ENCODE measurements around the gene PLGRKT. TPM values are rescaled to one million over a fixed set of nuclear protein-coding genes. Genes with fewer than 3 reads are reported as not detected.
"Not testable (repeated sequence)": the region's sequence is repeated elsewhere in the genome, so short reads cannot be mapped to it uniquely, and the experiment has no call there.

PLGRKT gene
- total RNA-seq, 2 donors from 2014 or later, result 19.8 to 27.6 TPM

DNA sequence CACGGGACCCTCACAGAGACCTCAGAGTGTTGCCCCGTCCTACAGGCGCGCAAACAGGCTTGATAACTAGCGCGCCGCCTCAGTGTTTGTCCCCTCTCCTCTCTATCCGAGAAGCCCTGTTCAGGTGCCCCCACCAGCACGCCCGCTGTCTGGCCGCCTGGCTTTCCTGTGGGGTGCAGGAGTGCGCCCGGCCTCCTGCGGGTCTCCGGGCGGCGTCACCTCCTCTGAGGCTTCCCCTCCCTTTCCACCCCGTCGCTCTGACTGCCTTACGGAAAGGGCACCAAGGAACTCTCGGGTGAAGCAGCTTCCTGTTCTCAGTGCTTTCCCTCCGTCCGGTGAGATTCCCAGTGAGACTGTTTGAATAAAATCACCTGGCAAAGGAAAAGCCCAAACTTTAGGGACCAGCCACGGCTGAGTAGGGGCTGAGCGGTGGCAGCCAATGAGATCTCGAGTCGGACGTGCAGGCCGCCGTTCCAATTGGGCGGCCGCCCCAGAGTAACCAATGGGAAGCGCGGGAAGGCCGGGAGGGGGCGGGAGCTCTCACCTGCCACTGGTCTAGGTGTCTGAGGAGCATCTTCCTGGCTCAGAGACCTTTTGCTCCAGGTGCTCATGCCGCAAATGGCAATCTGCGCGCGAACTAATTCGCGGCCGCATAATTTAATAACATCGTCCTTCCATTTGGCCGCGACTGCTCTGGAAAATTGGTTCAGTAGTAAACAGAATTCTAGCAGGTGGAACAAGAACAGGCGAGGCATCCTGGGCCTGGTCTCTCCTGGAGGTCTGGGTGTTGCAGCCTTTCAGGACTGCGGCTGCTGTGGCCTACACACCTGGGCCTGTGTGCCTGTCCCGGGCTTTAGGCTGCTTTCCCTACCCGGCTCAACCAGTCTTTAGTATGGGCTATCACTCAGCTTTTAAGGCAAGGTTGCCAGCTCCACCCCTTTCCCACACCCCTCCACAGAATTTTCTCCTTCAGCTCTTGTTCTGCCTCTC, 98.4 kb downstream of the PLGRKT start, which contains the start of gene RLN1:
Gene RLN1, minus strand, starts transcription at position 885 of the 990 bp plus-strand sequence. Its CDS starts 130 bp downstream, at position 755.
- intact Hi-C loops (cut with DNase I); DNase-seq (ENCODE audit: low spot score): not testable (repeated sequence)

DNA sequence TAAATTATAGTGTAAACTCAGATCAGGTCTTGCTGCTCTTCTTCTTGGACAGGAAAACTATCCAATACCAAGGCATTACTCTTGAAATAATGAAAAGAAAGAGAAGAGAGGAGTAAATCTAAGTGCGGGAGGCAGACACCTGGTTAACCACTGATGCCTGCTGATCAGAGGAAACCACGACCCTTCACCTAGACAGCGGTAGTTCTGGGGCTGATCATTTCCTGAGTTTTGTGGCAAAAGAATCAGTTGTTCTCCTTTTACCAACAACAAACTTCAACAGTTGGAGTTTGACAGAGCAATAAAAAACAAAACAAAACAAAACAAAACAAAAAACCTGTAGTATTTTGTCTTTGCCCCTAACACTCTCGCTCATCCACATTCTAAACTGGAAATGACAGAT, 101.0 kb downstream of the PLGRKT start:
- intact Hi-C loops (cut with DNase I), result no loop called here
- DNase-seq (ENCODE audit: low spot score), result no peak

DNA sequence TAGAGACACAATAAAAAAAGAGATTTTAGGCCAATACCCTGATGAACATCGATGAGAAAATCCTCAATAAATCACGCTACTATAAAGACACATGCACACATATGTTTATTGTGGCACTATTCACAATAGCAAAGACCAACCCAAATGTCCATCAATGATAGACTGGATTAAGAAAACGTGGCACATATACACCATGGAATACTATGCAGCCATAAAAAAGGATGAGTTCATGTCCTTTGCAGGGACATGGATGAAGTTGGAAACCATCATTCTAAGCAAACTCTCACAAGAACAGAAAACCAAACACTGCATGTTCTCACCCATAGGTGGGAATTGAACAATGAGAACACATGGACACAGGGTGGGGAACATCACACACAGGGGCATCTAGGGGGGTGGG, 106.4 kb downstream of the PLGRKT start:
- intact Hi-C loops (cut with DNase I); DNase-seq (ENCODE audit: low spot score): not testable (repeated sequence)

DNA sequence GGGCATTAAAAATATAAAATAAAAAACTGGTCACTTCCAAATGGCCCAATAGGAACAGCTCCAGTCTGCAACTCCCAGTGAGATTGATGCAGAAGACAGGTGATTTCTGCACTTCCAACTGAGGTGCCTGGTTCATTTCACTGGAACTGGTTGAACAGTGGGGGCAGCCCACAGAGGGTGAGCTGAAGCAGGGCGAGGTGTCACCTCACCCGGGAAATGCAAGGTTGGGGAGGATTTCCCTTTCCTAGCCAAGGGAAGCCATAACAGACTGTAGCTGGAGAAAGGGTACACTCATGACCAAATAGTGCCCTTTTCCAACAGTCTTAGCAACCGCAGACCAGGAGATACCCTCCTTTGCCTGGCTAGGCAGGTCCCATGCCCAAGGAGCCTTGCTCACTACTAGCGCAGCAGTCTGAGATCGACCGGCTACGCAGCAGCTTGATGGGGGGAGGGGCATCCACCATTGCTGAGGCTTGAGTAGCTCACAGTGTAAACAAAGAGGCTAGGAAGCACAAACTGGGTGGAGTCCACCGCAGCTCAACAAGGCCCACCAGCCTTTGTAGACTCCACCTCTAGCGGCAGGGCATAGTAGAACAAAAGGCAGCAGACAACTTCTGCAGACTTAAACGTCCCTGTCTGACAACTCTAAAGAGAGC, 110.7 kb downstream of the PLGRKT start:
- DNase-seq (ENCODE audit: low spot score), result peak; percentile 64
- intact Hi-C loops (cut with DNase I), result no loop called here

DNA sequence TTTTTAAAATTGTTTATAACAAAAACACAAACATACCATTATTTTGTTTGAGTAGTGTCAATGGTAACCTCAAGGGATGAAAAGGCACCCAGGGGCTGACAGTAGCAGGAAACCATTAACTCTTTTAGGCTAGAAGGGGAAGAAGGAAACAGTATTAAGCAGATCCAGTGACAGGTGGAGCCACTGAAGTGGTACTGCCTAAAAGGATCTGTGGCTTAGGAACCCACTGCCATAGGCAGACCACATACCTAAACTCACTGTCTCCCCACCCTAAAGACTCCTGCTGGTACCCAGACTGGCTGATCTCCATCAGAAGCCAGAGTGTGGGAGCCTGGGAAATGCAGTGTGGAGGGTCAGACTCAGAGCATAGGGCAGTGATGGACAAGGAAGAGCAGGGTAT, 111.5 kb downstream of the PLGRKT start:
- no peak for DNase-seq (ENCODE audit: low spot score)
- intact Hi-C loops (cut with DNase I), result no loop called here

DNA sequence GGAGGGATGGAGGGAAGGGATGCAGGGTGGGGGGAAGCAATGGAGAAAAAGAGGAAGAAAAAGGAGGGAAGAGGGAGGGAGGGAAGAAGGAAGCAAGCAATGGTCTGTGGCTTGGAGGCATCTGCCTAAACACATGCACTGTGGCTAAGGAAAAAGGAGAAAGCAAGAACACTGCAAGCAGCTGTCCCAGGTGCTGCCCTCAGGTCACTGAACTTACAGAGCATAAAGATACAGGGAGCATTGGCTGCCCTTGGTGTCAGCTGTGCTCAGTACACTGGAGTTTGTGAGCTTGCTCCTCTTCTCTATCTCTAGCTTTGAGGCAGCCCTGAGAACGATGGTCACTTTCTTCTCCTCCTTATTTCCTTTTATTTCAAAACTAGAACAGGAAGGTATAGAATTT, 116.1 kb downstream of the PLGRKT start:
- DNase-seq (ENCODE audit: low spot score); intact Hi-C loops (cut with DNase I): not testable (repeated sequence)

DNA sequence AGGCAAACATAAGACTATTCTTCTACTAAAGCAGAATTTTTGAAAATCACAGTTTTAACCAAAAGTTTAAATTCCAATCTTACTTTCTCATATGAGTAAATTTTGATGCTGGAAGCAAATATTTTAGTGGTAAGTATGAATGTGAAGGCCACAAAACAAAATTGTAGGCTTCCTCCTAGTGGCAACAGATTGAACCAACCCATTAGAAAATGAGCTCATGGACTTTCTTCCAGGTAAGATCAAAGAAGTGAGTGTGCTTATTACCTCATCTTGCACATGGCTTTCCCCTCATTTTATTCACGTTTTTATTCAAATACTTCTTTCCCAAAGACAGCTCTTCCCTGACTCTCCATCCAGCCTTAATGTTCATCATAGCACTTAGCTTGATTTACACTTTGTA, 116.7 kb downstream of the PLGRKT start:
- intact Hi-C loops (cut with DNase I), result no loop called here
- no peak for DNase-seq (ENCODE audit: low spot score)

DNA sequence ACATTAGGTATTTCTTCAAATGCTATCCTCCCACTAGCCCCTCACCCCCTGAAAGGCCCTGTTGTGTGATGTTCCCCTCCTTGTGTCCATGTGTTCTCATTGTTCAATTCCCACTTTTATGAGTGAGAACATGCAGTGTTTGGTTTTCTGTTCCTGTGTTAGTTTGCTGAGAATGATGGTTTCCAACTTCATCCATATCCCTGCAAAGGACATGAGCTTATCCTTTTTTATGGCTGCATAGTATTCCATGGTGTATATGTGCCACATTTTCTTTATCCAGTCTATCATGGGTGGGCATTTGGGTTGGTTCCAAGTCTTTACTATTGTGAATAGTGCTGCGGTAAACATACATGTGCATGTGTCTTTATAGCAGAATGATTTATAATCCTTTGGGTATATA, 121.3 kb downstream of the PLGRKT start:
- not testable (repeated sequence) for DNase-seq (ENCODE audit: low spot score)
- intact Hi-C loops (cut with DNase I), result loop anchor here in 1 of 2 donors (10.0 kb wide), 1 partner anchor 178 kb away; no protein-coding TSS in a partner anchor

DNA sequence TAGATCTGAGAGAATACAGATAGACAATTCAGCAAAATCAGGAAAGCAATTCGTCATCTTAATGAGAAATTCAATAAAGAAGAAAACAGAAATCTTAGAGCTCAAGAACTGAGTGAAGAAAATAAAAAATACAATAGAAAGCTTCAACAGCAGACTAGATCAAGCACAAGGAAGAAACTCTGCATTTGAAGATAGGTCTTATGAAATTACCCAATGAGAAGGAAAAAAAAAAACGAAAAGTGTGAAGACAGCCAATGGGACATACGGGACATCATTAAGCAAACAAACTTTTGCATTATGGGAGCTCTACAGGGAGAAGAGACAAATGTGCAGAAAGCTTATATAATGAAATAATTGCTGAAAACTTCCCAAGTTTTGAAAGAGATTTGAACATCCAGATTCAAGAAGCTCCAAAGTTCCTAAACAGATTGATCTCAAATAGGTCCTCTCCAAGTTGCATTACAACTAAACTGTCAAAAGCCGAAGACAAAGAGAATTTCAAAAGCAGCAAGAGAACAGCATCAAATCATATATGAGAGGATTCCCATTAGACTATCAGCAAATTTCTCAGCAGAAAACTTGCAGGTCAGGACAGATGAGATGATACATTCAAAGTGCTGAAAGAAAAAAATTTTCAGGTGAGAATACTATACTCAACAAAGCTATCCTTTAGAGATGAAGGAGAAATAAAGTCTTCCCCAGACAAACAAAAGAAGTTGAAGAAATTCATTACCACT, 122.4 kb downstream of the PLGRKT start:
- no peak for DNase-seq (ENCODE audit: low spot score)
- intact Hi-C loops (cut with DNase I), result loop anchor here in 1 of 2 donors (10.0 kb wide), 1 partner anchor 179 kb away; no protein-coding TSS in a partner anchor

DNA sequence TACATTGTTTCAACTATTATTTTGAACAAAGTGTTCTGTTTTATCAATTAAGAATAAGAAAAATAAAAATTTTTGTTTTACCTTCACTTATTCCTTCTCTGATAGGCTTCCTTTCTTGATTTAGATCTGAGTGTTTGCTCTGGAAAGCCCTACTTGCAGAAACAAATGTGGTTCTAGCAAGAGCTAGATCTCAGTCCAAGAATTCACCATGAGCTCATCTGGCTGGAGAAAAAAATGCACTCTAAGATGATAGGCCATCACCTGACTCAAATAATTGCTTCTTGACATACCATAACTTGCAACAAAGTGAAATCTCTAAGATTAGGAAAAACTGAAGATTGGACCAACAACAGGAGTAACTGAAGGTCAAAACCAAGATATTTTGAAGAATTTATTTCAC, 126.9 kb downstream of the PLGRKT start:
- intact Hi-C loops (cut with DNase I), result loop anchor here in 1 of 2 donors (10.0 kb wide), 1 partner anchor 184 kb away; no protein-coding TSS in a partner anchor

More for the DNA sequence above, 126.9 kb downstream of the PLGRKT start:
- no peak for DNase-seq (ENCODE audit: low spot score)

Other genes with a start within 250 kb of the PLGRKT start
- gene INSL4, start 206.5 kb downstream of the PLGRKT start, total RNA-seq, result not detected
- gene RLN2, start 133.2 kb downstream of the PLGRKT start, total RNA-seq, result not detected
- gene RLN1, start 98.0 kb downstream of the PLGRKT start, total RNA-seq, result not detected
- 1 to 10 TPM; 3.1 to 3.5 TPM for gene CD274, start 12.6 kb upstream of the PLGRKT start, total RNA-seq
- 1 to 10 TPM; 4.2 to 5.4 TPM for gene PDCD1LG2, start 72.6 kb upstream of the PLGRKT start, total RNA-seq
- 10 to 100 TPM; 20.2 to 25.2 TPM for gene RIC1, start 191.2 kb upstream of the PLGRKT start, total RNA-seq

Data from posterior vena cava (tissue), 2 donors.